Neural progenitor cell (in vitro differentiated cells): Measurements from ENCODE around the gene ARID3A.

Experiments used
- EZH2 ChIP-seq: fragments of 200-600 bp; sonication (generic); IDR thresholded peaks from 2 replicates; pipeline ENCODE4 v1.6.1; 2017; ENCODE audit warnings: antibody characterized with exemption, mild to moderate bottlenecking, moderate library complexity
- TF ChIP-seq, protein P1 (sequence below): fragments of 200-600 bp; sonication (generic); IDR thresholded peaks from 2 replicates; pipeline ENCODE4 v1.5.1; 2017; ENCODE audit warnings: antibody characterized with exemption, mild to moderate bottlenecking

DNA sequence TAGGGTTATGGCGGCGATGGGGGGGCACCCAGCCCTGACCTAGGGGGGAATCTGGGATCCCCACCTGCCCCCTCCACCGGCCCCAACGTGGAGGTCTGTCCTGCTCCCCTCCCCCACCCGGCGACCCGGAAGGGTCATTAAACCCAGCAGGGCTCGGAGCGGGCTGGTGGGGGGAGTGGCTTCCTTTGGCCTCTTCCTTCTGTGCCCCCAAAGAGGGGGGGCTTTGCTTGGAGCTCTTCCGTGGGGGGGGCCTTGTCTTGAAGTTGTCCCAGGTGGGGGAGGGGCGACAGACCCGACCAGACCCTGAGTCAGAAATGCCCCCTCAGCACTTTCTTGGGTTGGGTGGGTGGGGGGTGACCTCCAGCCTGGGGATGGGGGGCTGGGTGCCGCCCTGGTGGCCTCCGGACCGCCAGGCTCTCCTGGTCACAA, 1.5 kb downstream of the ARID3A start:
- TF ChIP-seq EZH2, result no peak
- TF ChIP-seq, protein P1, sequence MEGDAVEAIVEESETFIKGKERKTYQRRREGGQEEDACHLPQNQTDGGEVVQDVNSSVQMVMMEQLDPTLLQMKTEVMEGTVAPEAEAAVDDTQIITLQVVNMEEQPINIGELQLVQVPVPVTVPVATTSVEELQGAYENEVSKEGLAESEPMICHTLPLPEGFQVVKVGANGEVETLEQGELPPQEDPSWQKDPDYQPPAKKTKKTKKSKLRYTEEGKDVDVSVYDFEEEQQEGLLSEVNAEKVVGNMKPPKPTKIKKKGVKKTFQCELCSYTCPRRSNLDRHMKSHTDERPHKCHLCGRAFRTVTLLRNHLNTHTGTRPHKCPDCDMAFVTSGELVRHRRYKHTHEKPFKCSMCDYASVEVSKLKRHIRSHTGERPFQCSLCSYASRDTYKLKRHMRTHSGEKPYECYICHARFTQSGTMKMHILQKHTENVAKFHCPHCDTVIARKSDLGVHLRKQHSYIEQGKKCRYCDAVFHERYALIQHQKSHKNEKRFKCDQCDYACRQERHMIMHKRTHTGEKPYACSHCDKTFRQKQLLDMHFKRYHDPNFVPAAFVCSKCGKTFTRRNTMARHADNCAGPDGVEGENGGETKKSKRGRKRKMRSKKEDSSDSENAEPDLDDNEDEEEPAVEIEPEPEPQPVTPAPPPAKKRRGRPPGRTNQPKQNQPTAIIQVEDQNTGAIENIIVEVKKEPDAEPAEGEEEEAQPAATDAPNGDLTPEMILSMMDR, result no peak
